Stromal cell of bone marrow (primary cell): Measurements from ENCODE around the gene CIB2.

Source experiments
- DNase-seq: peaks from one replicate; pipeline ENCODE4 v3.0.0-alpha.2; 2012; ENCODE audit warnings: low read depth

Gene CIB2

GRCh38 chr15:78149068-78149804 is 18.0 kb upstream of the CIB2 start, which contains the start of gene IDH3A:
TSS of gene IDH3A (plus strand) at chr15:78149362. CDS start at chr15:78149404, 42 bp downstream.
- peak; percentile 89 for DNase-seq

- no peak for DNase-seq
Observed at GRCh38 chr15:78148392-78149067, 17.3 kb upstream of the CIB2 start.

GRCh38 chr15:78147566-78147965 is 16.3 kb upstream of the CIB2 start:
- DNase-seq = no peak

- DNase-seq = no peak
Observed at GRCh38 chr15:78146425-78147154, 15.3 kb upstream of the CIB2 start.

- no peak for DNase-seq
Observed at GRCh38 chr15:78142332-78142731, 11.1 kb upstream of the CIB2 start.

GRCh38 chr15:78140292-78140691 is 9.0 kb upstream of the CIB2 start:
- DNase-seq = no peak

- no peak for DNase-seq
Observed at GRCh38 chr15:78139578-78139977, 8.3 kb upstream of the CIB2 start.

- DNase-seq = no peak
Observed at GRCh38 chr15:78133801-78134200, 2.6 kb upstream of the CIB2 start.

GRCh38 chr15:78130466-78131294 is 565 bp downstream of the CIB2 start:
- DNase-seq = no peak

- DNase-seq = no peak
Observed at GRCh38 chr15:78129751-78130287, 1.4 kb downstream of the CIB2 start.

GRCh38 chr15:78129077-78129750 is 2.0 kb downstream of the CIB2 start:
- DNase-seq = no peak

- DNase-seq = no peak
Observed at GRCh38 chr15:78127882-78128281, 3.4 kb downstream of the CIB2 start.

GRCh38 chr15:78125267-78125666 is 6.0 kb downstream of the CIB2 start:
- DNase-seq = no peak

- no peak for DNase-seq
Observed at GRCh38 chr15:78120523-78120922, 10.7 kb downstream of the CIB2 start.

GRCh38 chr15:78112551-78112950 is 18.7 kb downstream of the CIB2 start:
- no peak for DNase-seq

- DNase-seq = no peak
Observed at GRCh38 chr15:78111788-78112187, 19.5 kb downstream of the CIB2 start.

- DNase-seq = no peak
Observed at GRCh38 chr15:78110916-78111475, 20.2 kb downstream of the CIB2 start.

- DNase-seq = no peak
Observed at GRCh38 chr15:78110096-78110495, 21.1 kb downstream of the CIB2 start.

- no peak for DNase-seq
Observed at GRCh38 chr15:78109156-78109555, 22.1 kb downstream of the CIB2 start.

- DNase-seq = peak; percentile 66
Observed at GRCh38 chr15:78108300-78109084, 22.8 kb downstream of the CIB2 start.
